Skin epidermis (tissue), 12 donors: ENCODE data around the gene TMPRSS6.

Source experiments
- H3K27ac ChIP-seq, 21 experiments: fragments of 200-600 bp; sonication (generic) in 11 of 21; one replicate each; pipeline ENCODE4 v1.5.0; 2020; ENCODE audit warnings: mild to moderate bottlenecking in 3 of 21, inconsistent platforms in 2 of 21, moderate library complexity in 2 of 21
- H3K4me3 ChIP-seq, 7 experiments: fragments of 200-600 bp; sonication (generic) in 2 of 7; one replicate each; pipeline ENCODE4 v1.5.0; 2020; ENCODE audit warnings: inconsistent platforms in 2 of 7, mild to moderate bottlenecking in 2 of 7, moderate library complexity in 1 of 7

TMPRSS6 gene

GRCh38 chr22:37043209-37043827 is 66.2 kb downstream of the TMPRSS6 start:
- no peak overlapping the region for H3K4me3 ChIP-seq
- H3K27ac ChIP-seq = no peak overlapping the region

GRCh38 chr22:37039466-37039865 is 70.0 kb downstream of the TMPRSS6 start:
- Histone ChIP-seq H3K4me3 (no peak overlapping the region), H3K27ac (no peak overlapping the region)

- Histone ChIP-seq H3K4me3 (no peak overlapping the region), H3K27ac (no peak overlapping the region)
These were observed 71.8 kb downstream of the TMPRSS6 start for GRCh38 chr22:37037669-37038068.

GRCh38 chr22:37036655-37037377 is 72.7 kb downstream of the TMPRSS6 start:
- Histone ChIP-seq H3K27ac (no peak overlapping the region), H3K4me3 (no peak overlapping the region)

GRCh38 chr22:37033605-37034430 is 75.7 kb downstream of the TMPRSS6 start:
- H3K27ac ChIP-seq = peak overlapping the region in 4 of 21 experiments; percentile 19 to 77 (median 64)

GRCh38 chr22:37032535-37033460 is 76.7 kb downstream of the TMPRSS6 start:
- H3K27ac ChIP-seq = peak overlapping the region in 19 of 21 experiments; percentile 4 to 78 (median 57)

More at GRCh38 chr22:37033605-37034430, 75.7 kb downstream of the TMPRSS6 start:
- no peak overlapping the region for H3K4me3 ChIP-seq

GRCh38 chr22:37032134-37032534 is 77.4 kb downstream of the TMPRSS6 start:
- Histone ChIP-seq H3K27ac (peak overlapping the region in 19 of 21 experiments; percentile 4 to 78 (median 57)), H3K4me3 (no peak overlapping the region)

More at GRCh38 chr22:37032535-37033460, 76.7 kb downstream of the TMPRSS6 start:
- no peak overlapping the region for H3K4me3 ChIP-seq

GRCh38 chr22:37030560-37031281 is 78.8 kb downstream of the TMPRSS6 start:
- H3K4me3 ChIP-seq = no peak overlapping the region
- no peak overlapping the region for H3K27ac ChIP-seq

- H3K4me3 ChIP-seq = no peak overlapping the region
- no peak overlapping the region for H3K27ac ChIP-seq
These were observed 80.5 kb downstream of the TMPRSS6 start for GRCh38 chr22:37028692-37029674.

GRCh38 chr22:37027556-37027955 is 82.0 kb downstream of the TMPRSS6 start:
- H3K27ac ChIP-seq = no peak overlapping the region

GRCh38 chr22:37026325-37026724 is 83.2 kb downstream of the TMPRSS6 start:
- Histone ChIP-seq H3K4me3 (no peak overlapping the region), H3K27ac (no peak overlapping the region)

More at GRCh38 chr22:37027556-37027955, 82.0 kb downstream of the TMPRSS6 start:
- no peak overlapping the region for H3K4me3 ChIP-seq

- Histone ChIP-seq H3K27ac (no peak overlapping the region), H3K4me3 (no peak overlapping the region)
These were observed 83.9 kb downstream of the TMPRSS6 start for GRCh38 chr22:37025500-37026070.

- Histone ChIP-seq H3K27ac (no peak overlapping the region), H3K4me3 (no peak overlapping the region)
These were observed 85.0 kb downstream of the TMPRSS6 start for GRCh38 chr22:37024339-37025157.

GRCh38 chr22:37023743-37024338 is 85.7 kb downstream of the TMPRSS6 start:
- Histone ChIP-seq H3K4me3 (no peak overlapping the region), H3K27ac (no peak overlapping the region)

- no peak overlapping the region for H3K4me3 ChIP-seq
- H3K27ac ChIP-seq = peak overlapping the region in 2 of 21 experiments; percentile 7 to 22
These were observed 86.8 kb downstream of the TMPRSS6 start for GRCh38 chr22:37022483-37023337.
